Fibroblast of mammary gland (primary cell): ENCODE data around the gene TECPR1.

ENCODE experiments used
- DNase-seq: peaks from one replicate; pipeline ENCODE4 v3.0.0-alpha.2; 2010; ENCODE audit warnings: low read depth
- H3K4me3 ChIP-seq: 2 replicates; pipeline ENCODE4 v1.5.1; 2011; ENCODE audit warnings: low read depth, mild to moderate bottlenecking, low read length, moderate library complexity; ENCODE audit not compliant: control insufficient read depth
- CTCF ChIP-seq: conservative IDR thresholded peaks from 2 replicates; pipeline ENCODE4 v1.5.1; 2011; ENCODE audit warnings: low read depth, low read length, inconsistent platforms; ENCODE audit not compliant: control insufficient read depth, insufficient read depth

TECPR1 gene

GRCh38 chr7:98251601-98252424 is at the start of gene TECPR1:
TSS of gene TECPR1 (minus strand) at chr7:98252232. CDS start at chr7:98246146, 6,086 bp downstream.
- H3K4me3 ChIP-seq, result peak within 1 kb of the TSS; percentile 84
- TF ChIP-seq CTCF, result no peak
- DNase-seq, result peak; percentile 84

GRCh38 chr7:98300595-98301372 is 48.8 kb upstream of the TECPR1 start:
- DNase-seq, result no peak
- no peak overlapping the region for H3K4me3 ChIP-seq
- no peak for TF ChIP-seq CTCF

GRCh38 chr7:98297626-98298286 is 45.7 kb upstream of the TECPR1 start:
- DNase-seq, result no peak
- H3K4me3 ChIP-seq, result no peak overlapping the region
- TF ChIP-seq CTCF, result no peak

DNA sequence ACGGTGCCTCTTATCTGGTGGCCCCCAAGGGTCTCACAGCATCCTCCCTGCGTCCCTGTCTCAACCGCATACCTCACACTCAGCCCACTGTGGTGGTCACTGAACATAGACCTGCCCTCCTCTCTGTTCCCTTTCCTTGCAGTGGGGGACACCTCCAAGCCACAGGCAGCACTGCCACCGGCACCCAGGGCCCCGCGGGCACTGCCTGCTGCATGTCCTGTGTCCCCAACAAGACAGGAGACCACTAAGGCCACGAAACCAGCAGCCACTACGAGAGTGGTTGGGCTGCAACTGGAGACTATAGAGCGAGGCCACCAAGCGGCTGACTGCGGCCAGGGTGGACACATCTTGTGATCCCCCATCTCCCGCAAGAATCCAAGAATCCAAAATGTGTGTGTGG is 44.8 kb upstream of the TECPR1 start:
- no peak overlapping the region for H3K4me3 ChIP-seq
- no peak for TF ChIP-seq CTCF
- DNase-seq, result no peak

DNA sequence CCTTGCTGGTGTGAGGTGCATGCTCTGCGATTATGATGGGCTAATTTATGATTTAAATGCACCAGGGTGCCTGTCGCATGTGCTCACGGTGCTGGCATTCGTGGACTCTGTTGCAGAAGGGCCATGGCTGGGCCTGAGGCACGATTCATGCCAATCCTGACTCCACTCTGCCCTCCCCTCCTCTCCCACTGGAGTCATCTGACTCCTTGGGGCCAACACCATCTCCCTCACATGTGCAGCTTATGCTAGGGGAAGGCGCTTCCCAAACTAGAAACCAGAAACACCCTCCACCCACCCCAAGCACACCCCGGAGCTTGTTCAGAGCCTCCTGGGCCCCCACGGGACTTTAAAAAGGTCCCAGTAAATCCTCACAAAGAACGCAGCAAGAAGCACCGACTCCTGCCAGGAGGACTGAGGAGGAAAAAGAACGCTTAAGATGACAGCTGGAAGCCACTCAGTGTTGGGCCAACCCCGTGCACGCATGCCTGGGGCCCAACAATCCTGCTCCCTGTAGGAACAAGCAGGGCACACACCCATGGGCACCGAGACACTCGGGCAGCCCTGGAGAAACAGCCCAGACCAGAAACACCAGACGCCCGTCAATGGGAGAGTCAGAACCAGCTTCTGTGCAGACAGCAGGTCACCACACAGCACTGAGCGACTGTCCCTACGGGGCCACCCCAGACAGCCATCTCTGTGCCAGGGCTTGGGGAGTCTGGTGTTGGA is 43.6 kb upstream of the TECPR1 start:
- H3K4me3 ChIP-seq, result no peak overlapping the region
- no peak for TF ChIP-seq CTCF
- DNase-seq, result no peak

- DNase-seq, result peak; percentile 46
- TF ChIP-seq CTCF, result peak; percentile 63
- H3K4me3 ChIP-seq, result no peak overlapping the region
These were observed 42.9 kb upstream of the TECPR1 start for GRCh38 chr7:98294798-98295382.
